ENCODE data around the gene CENPS.
"Not testable (repeated sequence)": the region's sequence is repeated elsewhere in the genome, so short reads cannot be mapped to it uniquely, and the experiment has no call there.

Gene CENPS

DNA sequence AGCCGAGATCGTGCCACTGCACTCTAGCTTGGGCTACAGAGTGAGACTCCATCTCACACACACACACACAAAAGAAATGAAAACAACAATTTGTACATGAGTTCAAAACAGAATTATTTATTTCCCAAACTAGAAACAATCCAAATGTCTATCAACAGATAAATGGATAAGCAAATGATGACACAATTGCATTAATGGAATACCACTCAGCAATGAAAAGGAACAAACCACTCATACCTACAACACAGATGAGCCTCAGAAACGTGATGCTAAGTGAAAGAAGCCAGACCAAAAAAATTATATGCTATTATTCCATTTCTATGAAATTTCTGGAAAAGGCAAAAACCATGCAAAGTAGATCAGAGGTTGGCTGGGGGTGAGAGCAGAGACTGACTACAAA, 33.4 kb upstream of the CENPS start:
- no peak for TF ChIP-seq Cebpa-rat (IDR thresholded peaks at IDR 0.05)

DNA sequence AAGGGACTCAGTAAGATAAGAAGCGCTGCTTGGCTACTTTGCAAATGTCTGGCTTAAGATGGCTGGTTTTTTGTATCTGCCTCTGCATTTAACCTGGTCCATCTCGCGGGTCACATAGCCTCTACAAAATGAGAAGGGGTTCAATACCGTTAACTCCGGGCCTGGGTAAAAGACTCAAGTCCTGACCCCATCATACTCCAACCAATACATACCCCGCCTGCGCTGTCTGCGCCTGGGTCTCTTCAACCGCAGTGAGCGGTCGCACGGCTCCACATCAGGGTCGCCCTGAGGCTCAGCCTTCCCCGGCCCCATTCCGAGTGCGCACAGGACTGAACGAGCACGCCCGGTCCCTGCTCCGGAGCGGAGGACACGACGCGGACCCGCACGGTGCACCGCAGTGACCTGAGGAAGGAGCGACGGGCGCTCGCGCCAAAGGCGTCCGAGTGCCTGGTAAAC, 31.9 kb upstream of the CENPS start:
- Histone ChIP-seq H3K27me3 (no peaks in the 10 kb centered on the region), H4K20me1 (peaks cover 30% of the 10 kb centered on the region), H3K36me3 (peaks cover 29% of the 10 kb centered on the region), H3K9me3 (peaks cover 22% of the 10 kb centered on the region), H3K27ac (peak overlapping the region; percentile 38; the same call in 1 of the 2 replicates), H3K4me2 (peak overlapping the region; percentile 94), H3K4me3 (peak overlapping the region; percentile 90), H3K9ac (peak overlapping the region; percentile 72), H3K4me1 (peaks cover 26% of the 10 kb centered on the region)
- TF ChIP-seq Cebpa-rat (IDR thresholded peaks at IDR 0.05): no peak

More for the DNA sequence above, 33.4 kb upstream of the CENPS start:
- no peak overlapping the region for H3K4me3 ChIP-seq
- peaks cover 25% of the 10 kb centered on the region for H4K20me1 ChIP-seq
- H3K4me2 ChIP-seq: no peak overlapping the region
- peaks cover 15% of the 10 kb centered on the region; the same call in 1 of the 2 replicates for H3K36me3 ChIP-seq
- H3K9ac ChIP-seq: no peak overlapping the region
- peaks cover 24% of the 10 kb centered on the region for H3K9me3 ChIP-seq
- no peaks in the 10 kb centered on the region for H3K27me3 ChIP-seq
- peaks cover 26% of the 10 kb centered on the region for H3K4me1 ChIP-seq
- H3K27ac ChIP-seq: no peak overlapping the region

DNA sequence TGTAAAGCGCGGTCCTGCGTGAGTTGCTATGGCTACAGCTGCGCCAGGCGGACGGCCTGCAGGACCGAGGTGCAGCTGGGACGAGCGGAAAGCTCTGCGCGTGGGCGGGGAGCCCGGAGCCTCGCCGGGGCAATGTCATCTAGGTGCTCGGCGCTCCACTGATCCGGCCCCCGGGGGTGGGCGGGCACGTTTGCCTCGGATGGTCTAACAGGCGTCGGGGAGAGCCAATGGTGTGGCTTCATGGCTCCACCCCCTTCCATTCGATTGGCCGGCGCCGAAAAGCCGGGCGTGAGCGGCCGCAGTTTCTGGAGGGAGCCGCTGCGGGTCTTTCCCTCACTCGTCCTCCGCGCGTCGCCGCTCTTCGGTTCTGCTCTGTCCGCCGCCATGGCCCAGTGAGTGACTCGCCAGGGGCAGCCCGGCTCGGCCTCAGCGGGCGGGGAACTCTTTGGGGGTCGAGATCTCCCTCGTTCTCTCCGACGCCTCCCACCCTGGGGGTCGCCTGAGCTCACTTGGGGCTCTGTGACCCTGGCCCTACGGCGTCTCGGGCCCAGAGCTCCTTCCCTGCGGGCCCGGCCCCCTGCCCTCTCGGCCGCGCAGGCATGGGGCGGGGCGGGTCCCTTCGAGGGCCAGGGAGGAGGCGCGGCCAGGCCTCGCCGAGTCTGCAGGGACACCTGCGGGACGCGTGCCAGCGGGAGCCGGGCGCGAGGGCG, 31.3 kb upstream of the CENPS start, which contains the start of gene PGD:
TSS of gene PGD (plus strand) at position 331 of the 710 bp plus-strand sequence. CDS start at position 385, 54 bp downstream.
- peak within 1 kb of the TSS; percentile 98 for H3K4me2 ChIP-seq
- no peak for TF ChIP-seq Cebpa-rat (IDR thresholded peaks at IDR 0.05)
- peak within 1 kb of the TSS; percentile 90 for H3K4me3 ChIP-seq
- H3K9me3 ChIP-seq: peaks cover 16% of the 10 kb centered on the region
- H3K27ac ChIP-seq: peak within 1 kb of the TSS; percentile 88
- H3K9ac ChIP-seq: peak within 1 kb of the TSS; percentile 91
- no peaks in the 10 kb centered on the region for H3K27me3 ChIP-seq
- peaks cover 35% of the 10 kb centered on the region for H3K36me3 ChIP-seq
- peaks cover 26% of the 10 kb centered on the region for H3K4me1 ChIP-seq
- H4K20me1 ChIP-seq: peaks cover 30% of the 10 kb centered on the region

DNA sequence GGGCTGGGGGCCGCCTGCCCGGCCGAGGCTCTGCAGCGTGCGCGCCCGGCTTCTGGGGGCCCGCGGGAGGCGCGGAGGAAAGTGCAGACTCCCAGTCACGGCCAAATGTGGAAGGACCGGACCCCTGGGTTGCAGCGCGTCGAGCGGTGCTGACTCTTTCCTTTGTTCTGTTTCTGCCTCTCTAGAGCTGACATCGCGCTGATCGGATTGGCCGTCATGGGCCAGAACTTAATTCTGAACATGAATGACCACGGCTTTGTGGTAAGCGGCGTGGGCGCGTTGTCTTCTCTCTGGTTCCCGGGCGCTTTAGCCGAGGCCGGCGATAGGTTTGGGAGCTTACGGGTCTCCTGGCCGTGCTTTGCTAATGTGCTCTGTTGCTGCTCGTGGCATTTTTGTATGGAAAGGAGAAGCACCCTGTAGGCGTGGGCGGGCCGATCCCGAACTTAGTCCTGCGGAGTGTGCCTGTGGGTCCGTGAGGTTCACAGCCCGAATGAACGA, 30.7 kb upstream of the CENPS start:
- TF ChIP-seq Cebpa-rat (IDR thresholded peaks at IDR 0.05): no peak
- peaks cover 10% of the 10 kb centered on the region for H3K9me3 ChIP-seq

DNA sequence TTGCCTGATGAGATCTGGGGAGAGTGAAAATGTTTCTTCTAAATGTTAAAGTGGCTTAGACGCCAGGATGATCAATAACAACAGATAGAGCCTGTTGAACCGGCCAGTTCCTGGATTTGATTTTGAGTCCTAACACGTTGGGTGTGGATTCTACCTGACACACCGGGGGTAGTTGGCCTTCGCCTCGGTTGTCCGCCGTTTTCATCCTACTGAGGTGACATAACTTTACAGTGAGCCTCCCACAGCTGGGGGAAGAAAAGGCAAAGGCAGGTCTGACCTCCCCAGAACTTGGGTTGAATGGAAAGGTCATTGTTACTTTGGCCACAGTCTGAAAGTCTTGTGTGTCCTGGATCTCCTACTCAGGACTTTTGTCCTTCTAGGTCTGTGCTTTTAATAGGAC, 30.2 kb upstream of the CENPS start:
- Histone ChIP-seq H3K9ac (peak overlapping the region; percentile 91), H3K27ac (peak overlapping the region; percentile 88; the same call in 1 of the 2 replicates), H3K4me1 (peaks cover 26% of the 10 kb centered on the region), H3K27me3 (no peaks in the 10 kb centered on the region), H3K9me3 (peaks cover 5% of the 10 kb centered on the region), H3K4me2 (peak overlapping the region; percentile 98), H4K20me1 (peaks cover 35% of the 10 kb centered on the region), H3K4me3 (peak overlapping the region; percentile 90), H3K36me3 (peaks cover 46% of the 10 kb centered on the region)
- no peak for TF ChIP-seq Cebpa-rat (IDR thresholded peaks at IDR 0.05)

More for the DNA sequence above, 30.7 kb upstream of the CENPS start:
- H3K4me3 ChIP-seq: peak overlapping the region; percentile 90
- peak overlapping the region; percentile 98 for H3K4me2 ChIP-seq
- no peaks in the 10 kb centered on the region for H3K27me3 ChIP-seq
- H3K27ac ChIP-seq: peak overlapping the region; percentile 88
- H3K4me1 ChIP-seq: peaks cover 26% of the 10 kb centered on the region
- H4K20me1 ChIP-seq: peaks cover 32% of the 10 kb centered on the region
- peak overlapping the region; percentile 91 for H3K9ac ChIP-seq
- H3K36me3 ChIP-seq: peaks cover 41% of the 10 kb centered on the region

DNA sequence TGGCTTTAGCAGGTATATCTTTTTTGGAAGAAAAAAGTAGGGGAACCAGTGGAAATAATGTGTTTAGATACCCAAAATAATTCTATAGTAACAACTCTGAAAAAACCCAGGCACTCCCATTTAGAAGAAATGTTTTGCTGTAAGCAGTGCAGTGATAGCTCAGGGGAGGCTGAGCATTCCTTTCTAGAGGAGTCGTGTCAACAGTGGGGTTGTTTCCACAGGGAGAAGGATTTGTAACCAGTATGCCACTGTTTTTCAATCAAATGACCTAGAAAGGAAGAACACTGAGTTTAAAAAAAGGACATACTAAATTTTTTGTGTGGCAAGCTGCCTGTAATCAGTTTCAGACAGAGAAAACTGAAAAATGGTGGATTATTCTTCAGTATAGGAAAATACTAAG, 29.0 kb upstream of the CENPS start:
- H3K4me3 ChIP-seq: no peak overlapping the region
- no peak for TF ChIP-seq Cebpa-rat (IDR thresholded peaks at IDR 0.05)
- H3K9ac ChIP-seq: no peak overlapping the region; the same call in 1 of the 2 replicates
- no peak overlapping the region for H3K27ac ChIP-seq
- H3K27me3 ChIP-seq: no peaks in the 10 kb centered on the region
- peak overlapping the region; percentile 98; the same call in 1 of the 2 replicates for H3K4me2 ChIP-seq
- peaks cover 35% of the 10 kb centered on the region for H4K20me1 ChIP-seq
- no peaks in the 10 kb centered on the region for H3K9me3 ChIP-seq
- H3K36me3 ChIP-seq: peaks cover 59% of the 10 kb centered on the region
- H3K4me1 ChIP-seq: peaks cover 26% of the 10 kb centered on the region

DNA sequence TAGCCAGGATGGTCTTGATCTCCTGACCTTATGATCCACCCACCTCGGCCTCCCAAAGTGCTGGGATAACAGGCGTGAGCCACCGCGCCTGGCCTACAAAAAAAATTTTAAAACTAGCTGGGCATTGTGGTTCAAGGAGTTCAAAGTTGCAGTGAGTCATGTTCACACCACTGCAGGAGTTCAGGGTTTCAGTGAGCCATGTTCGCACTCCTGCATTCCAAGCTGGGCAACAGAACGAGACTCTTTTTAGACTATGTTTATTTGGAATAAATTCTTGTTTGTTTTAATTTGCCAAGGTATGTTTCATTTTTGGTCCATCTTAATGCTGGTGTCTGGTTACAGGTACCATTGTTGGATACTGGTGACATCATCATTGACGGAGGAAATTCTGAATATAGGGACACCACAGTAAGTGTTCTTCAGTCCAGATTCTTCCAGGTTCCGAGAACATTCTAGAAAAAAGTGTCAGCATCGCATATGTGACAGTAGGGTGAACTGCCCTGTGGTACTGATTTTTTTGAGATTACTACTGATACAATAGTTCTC, 27.4 kb upstream of the CENPS start:
- no peak overlapping the region for H3K4me3 ChIP-seq
- H3K36me3 ChIP-seq: peaks cover 74% of the 10 kb centered on the region
- H3K27me3 ChIP-seq: no peaks in the 10 kb centered on the region
- H4K20me1 ChIP-seq: peaks cover 45% of the 10 kb centered on the region
- no peak overlapping the region for H3K9ac ChIP-seq
- no peak overlapping the region for H3K4me2 ChIP-seq
- H3K4me1 ChIP-seq: peaks cover 23% of the 10 kb centered on the region
- no peaks in the 10 kb centered on the region for H3K9me3 ChIP-seq
- no peak overlapping the region for H3K27ac ChIP-seq
- TF ChIP-seq Cebpa-rat (IDR thresholded peaks at IDR 0.05): no peak

DNA sequence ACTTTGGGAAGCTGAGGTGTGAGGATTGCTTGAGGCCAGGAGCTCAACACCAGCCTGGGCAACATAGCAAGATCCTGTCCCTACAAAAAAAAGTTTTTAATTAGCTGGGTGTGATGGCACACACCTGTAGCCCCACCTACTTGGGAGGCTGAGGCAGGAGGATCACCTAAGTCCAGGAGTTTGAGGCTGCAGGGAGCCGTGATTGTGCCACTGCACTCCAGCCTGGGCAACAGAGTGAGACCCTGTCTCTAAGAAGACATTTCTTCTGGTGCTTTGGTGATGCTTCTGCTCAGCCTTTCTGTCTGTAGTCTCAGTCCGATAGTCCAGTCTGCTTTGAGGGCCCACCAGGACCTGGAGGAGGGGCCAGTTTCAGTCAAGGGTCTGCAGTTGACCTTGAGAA, 23.0 kb upstream of the CENPS start:
- H3K4me1 ChIP-seq: no peaks in the 10 kb centered on the region
- H4K20me1 ChIP-seq: peaks cover 26% of the 10 kb centered on the region; the same call in 1 of the 2 replicates
- no peaks in the 10 kb centered on the region for H3K27me3 ChIP-seq
- H3K9ac ChIP-seq: no peak overlapping the region
- H3K4me2 ChIP-seq: no peak overlapping the region
- H3K4me3 ChIP-seq: no peak overlapping the region
- H3K9me3 ChIP-seq: no peaks in the 10 kb centered on the region
- H3K27ac ChIP-seq: no peak overlapping the region
- H3K36me3 ChIP-seq: peaks cover 100% of the 10 kb centered on the region
- TF ChIP-seq Cebpa-rat (IDR thresholded peaks at IDR 0.05): no peak

DNA sequence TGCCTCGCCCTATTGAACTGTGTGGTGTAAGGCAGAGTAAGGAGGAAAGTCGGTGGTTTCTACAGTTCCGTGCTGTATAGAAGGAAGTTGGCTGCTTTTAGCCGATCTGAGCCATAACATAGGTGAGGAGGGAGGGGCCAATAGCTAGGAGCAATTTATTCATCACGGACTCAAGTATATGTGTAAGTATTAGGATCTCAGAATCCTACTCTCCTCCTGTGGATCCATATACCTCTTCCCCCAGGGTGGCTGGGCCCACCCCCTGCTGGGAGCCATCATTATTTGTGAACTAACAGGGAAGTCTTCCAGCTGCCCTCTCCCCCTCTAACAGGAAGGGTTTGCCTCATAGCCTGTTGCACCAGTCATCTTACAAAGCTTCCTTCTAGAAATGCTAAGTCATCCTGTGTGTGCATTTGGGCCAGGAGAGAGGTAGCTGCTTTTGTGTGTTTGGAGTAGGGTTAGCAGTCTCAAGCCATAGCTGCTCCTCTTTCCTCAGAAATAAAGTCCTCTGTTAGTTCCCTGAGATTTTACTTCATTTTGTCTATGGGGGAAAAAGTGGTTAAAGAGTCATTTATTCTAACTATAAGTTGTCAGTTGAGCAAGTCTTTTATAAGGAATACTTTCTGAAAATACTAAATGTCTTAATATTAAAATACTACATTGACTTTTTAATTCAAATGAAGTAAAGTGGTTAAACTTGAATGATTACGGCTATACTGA, 14.9 kb upstream of the CENPS start:
- H3K4me2 ChIP-seq: no peak overlapping the region; the same call in 1 of the 2 replicates
- no peak overlapping the region for H3K4me3 ChIP-seq
- H3K9ac ChIP-seq: no peak overlapping the region
- H3K36me3 ChIP-seq: peaks cover 98% of the 10 kb centered on the region
- no peak for TF ChIP-seq Cebpa-rat (IDR thresholded peaks at IDR 0.05)
- H3K4me1 ChIP-seq: no peaks in the 10 kb centered on the region
- no peaks in the 10 kb centered on the region; the same call in 1 of the 2 replicates for H4K20me1 ChIP-seq
- no peak overlapping the region for H3K27ac ChIP-seq
- no peaks in the 10 kb centered on the region for H3K9me3 ChIP-seq
- H3K27me3 ChIP-seq: no peaks in the 10 kb centered on the region

DNA sequence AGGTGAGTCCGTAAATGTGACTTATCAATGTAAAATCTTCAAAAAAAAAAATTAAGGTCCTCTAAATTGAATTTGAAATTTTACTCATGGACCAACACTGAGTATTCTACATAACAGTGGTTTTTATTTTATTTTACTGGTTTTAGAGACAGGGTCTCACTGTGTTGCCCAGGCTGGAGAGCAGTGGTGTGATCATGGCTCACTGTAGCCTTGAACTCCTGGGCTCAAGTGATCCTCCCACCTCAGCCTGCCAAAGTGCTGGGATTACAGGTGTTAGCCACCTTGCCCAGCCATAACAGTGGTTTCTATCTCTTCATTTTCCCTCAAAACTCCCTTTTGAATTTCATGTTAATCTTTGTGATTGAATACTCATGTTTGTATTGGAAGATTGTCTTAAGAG, 14.3 kb upstream of the CENPS start:
- H3K4me1 ChIP-seq, H3K9me3 ChIP-seq, H3K27ac ChIP-seq, H3K4me2 ChIP-seq, H4K20me1 ChIP-seq, H3K4me3 ChIP-seq, H3K9ac ChIP-seq, H3K27me3 ChIP-seq: not testable (repeated sequence)
- peaks cover 98% of the 10 kb centered on the region for H3K36me3 ChIP-seq

DNA sequence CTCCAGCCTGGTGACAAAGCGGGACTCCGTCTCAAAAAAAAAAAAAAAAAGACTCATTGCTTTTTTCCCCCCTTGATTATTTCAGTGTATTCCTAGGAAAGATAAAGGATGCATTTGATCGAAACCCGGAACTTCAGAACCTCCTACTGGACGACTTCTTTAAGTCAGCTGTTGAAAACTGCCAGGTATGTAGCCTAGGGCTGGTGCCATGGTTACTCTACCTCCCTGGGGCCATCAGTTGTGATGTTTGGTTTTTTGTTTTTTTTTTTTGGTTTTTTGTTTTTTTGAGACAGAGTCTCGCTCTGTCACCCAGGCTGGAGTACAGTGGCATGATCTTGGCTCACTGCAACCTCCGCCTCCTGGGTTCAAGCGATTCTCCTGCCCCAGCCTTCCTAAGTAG, 11.5 kb upstream of the CENPS start:
- H3K36me3 ChIP-seq: peaks cover 90% of the 10 kb centered on the region
- not testable (repeated sequence) for H3K9me3 ChIP-seq, H3K4me1 ChIP-seq, H3K4me2 ChIP-seq, H3K27ac ChIP-seq, H4K20me1 ChIP-seq, H3K4me3 ChIP-seq, H3K27me3 ChIP-seq, H3K9ac ChIP-seq
